ENCODE data around the gene HSF2BP.

HSF2BP gene

DNA sequence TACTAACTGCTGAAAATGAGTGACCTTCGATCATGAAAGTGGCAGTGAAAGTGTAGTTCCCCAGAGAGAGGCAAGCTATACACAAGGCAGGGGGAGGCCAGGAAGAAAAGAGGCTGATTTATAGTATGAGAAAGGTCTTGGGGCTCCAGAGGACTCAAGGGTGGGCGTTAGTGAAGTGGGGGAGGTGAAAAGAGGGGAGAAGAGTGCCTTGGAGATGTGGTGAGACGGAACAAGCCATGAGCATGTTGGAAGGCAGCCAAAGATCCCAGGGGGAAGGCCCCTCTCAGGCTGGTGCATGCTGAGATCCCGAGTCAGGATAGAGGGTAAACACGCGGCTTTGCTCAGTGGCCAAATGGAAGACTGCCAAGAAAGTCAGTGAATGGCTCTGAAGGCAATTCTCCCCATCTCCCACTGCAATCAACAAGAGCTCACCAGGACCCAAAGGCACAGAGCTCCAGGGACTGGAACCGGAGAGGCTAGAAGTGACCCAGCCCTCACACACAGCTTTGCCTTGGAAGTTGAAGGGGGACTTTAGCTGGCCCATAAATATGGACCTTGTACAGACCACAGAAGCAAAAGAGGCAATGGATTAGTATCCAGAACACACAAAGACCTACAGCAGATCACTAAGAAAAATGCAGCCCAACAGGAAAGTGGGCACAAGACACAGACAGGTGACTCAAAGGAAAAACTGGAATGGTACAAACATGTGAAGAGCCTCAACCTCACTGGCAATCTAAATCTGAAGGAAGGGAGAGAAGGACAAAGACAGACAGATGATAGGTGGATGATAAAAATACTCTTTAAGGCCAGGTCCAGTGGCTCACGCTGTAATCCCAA, 49.6 kb downstream of the HSF2BP start:
- TF ChIP-seq, protein P1, sequence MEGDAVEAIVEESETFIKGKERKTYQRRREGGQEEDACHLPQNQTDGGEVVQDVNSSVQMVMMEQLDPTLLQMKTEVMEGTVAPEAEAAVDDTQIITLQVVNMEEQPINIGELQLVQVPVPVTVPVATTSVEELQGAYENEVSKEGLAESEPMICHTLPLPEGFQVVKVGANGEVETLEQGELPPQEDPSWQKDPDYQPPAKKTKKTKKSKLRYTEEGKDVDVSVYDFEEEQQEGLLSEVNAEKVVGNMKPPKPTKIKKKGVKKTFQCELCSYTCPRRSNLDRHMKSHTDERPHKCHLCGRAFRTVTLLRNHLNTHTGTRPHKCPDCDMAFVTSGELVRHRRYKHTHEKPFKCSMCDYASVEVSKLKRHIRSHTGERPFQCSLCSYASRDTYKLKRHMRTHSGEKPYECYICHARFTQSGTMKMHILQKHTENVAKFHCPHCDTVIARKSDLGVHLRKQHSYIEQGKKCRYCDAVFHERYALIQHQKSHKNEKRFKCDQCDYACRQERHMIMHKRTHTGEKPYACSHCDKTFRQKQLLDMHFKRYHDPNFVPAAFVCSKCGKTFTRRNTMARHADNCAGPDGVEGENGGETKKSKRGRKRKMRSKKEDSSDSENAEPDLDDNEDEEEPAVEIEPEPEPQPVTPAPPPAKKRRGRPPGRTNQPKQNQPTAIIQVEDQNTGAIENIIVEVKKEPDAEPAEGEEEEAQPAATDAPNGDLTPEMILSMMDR (conservative IDR thresholded peaks at IDR 0.05; ENCODE audit: low read depth, low read length) = no peak
- peak; percentile 86 for DNase-seq (ENCODE audit: low read depth)
- H3K4me3 ChIP-seq (ENCODE audit: low read depth, low read length) = no peak overlapping the region

DNA sequence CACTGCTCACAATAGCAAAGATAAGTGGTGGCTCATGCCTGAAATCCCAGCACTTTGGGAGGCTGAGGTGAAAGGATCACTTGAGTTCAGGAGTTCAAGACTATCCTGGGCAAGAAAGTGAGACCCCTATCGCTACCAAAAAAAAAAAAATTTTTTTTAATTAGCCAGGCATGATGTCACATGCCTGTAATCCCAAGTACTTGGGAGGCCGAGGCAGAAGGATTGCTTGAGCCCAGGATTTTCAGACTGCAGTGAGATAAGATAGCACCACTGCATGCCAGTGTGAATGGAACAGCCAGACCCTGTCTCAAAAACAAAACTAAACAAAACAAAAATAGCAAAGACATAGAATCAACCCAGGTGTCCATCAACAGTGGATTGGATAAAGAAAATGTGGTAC, 50.6 kb downstream of the HSF2BP start:
- DNase-seq (ENCODE audit: low read depth) = no peak
- no peak overlapping the region for H3K4me3 ChIP-seq (ENCODE audit: low read depth, low read length)
- TF ChIP-seq, protein P1 (conservative IDR thresholded peaks at IDR 0.05; ENCODE audit: low read depth, low read length) = no peak

DNA sequence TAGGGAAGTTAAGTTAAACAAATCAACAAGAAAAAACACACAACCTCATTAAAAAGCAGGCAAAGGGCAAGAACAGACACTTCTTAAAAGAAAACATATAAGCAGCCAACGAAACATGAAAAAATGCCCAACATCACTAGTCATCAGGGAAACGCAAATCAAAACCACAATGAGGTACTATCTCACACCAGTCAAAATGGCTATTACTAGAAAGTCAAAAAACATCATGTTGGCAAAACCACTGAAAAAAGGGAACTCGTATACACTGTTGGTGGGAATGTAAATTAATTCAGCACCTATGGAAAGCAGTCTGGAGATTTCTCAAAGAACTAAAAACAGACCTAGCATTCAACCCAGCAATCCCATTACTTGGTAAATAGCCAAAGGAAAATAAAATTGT, 51.1 kb downstream of the HSF2BP start:
- no peak overlapping the region for H3K4me3 ChIP-seq (ENCODE audit: low read depth, low read length)
- peak; percentile 86 for DNase-seq (ENCODE audit: low read depth)
- TF ChIP-seq, protein P1 (conservative IDR thresholded peaks at IDR 0.05; ENCODE audit: low read depth, low read length) = no peak

DNA sequence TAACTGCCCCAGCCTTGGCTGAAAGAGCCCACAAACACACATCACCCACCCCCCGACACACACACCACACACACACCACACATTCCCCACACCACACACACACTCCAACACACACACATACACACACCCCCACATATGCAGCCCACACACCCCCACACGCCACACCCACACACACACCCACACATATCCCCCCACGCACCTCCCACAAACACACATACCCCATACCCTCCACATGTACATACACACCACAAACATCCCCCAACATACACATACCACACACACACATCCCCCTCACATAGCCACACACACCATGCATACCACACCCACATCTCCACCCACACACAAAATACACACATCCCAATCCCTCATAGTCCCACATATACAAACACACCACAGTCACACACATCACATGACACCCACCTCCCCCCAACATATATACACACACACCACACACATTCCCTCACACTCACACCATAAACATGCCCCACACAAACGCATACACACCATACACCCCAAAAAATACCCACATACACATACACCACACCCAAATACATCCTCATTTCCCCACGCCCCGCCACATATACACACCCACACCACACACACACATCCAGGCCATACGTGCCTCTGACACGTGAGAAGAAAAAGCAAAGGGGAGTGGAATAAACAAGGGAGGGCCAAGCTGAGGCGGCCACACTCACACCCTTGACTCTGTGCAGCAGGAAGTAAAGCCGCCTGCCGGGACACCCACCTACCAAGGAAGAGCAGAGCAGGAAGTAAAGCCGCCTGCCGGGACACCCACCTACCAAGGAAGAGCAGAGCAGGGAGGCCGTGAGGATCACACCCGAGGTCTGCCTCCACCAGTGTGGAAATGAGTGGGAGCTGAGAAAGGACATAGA, 53.7 kb downstream of the HSF2BP start:
- DNase-seq (ENCODE audit: low read depth) = no peak
- TF ChIP-seq, protein P1 (conservative IDR thresholded peaks at IDR 0.05; ENCODE audit: low read depth, low read length) = no peak

DNA sequence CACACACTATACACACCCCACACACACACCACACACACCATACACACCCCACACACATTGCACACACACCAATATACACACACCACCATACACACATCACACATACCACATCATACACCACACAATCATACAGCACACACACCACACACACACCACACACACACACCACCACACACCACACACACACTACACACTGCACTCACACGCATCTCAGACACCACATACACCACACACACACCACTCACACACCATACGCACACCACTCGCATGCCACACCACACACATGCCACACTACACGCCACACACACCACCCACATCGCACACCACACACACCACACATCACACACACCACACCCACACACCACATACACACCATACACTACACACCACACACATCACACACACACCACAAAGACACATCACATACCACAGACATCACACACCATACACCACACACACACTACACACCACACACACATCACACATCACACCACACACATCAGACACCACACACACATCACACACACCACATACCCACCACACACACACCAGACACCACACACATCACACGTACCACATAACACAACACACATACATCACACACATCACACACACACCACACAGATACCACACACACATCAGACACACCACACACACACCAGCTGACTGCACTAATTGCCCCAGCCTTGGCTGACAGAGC, 54.6 kb downstream of the HSF2BP start:
- TF ChIP-seq, protein P1 (conservative IDR thresholded peaks at IDR 0.05; ENCODE audit: low read depth, low read length) = no peak
- H3K4me3 ChIP-seq (ENCODE audit: low read depth, low read length) = no peak overlapping the region
- DNase-seq (ENCODE audit: low read depth) = no peak

More for the DNA sequence above, 53.7 kb downstream of the HSF2BP start:
- H3K4me3 ChIP-seq (ENCODE audit: low read depth, low read length) = no peak overlapping the region

DNA sequence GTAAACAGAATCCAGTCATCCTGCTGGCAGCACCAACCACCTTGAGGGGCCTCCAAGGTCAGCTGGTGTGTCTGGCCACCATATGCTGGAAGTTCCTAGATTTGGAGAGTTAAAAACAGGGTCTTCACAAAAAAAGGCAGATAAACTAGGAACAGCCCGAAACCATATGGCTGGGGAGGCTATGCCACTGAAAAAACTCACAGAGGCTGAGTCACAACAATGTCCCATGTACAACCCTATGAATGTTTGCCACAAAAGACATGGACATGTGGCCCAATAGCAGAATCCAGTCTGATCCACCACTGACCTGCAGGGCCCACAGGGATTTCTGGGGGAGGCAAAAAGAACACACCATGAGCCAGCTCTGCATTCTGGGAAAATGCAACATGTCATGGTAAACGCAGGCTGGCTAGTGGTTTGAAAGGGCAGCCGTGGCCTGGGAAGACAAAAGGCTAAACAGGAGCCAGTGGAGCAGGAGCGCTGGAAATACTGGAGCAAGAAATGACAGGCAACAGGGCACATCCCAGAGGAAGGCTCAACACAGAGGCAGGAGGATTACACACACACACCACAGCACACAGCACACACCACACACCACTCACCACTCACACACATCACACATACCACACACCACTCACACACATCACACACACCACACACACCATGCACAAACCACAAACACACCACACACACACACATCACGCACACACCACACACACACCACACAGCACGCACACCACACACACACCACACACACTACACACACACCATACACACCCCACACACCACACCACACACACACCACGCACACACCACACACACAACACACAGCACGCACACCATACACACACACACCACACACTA, 55.4 kb downstream of the HSF2BP start:
- peak; percentile 61 for DNase-seq (ENCODE audit: low read depth)
- TF ChIP-seq, protein P1 (conservative IDR thresholded peaks at IDR 0.05; ENCODE audit: low read depth, low read length) = no peak
- H3K4me3 ChIP-seq (ENCODE audit: low read depth, low read length) = no peak overlapping the region

Data from choroid plexus epithelial cell (primary cell).